Activated CD4-positive, alpha-beta memory T cell treated with anti-CD3 and anti-CD28 coated beads for 36 hours (primary cell): ENCODE measurements around the gene ILDR1. TPM values are rescaled to one million over a fixed set of nuclear protein-coding genes. Genes with fewer than 3 reads are reported as not detected.
"Not testable (repeated sequence)": the region's sequence is repeated elsewhere in the genome, so short reads cannot be mapped to it uniquely, and the experiment has no call there.

Experiments
- CTCF ChIA-PET: fragments of 350-600 bp; sonication (Branson Sonifier 250); formaldehyde crosslinking; loops from one replicate; lab custom pipeline; 2021; ENCODE audit warnings: antibody characterized with exemption, inconsistent platforms; lab: Charles Lee
- POLR2A ChIA-PET: fragments of 350-600 bp; sonication (Branson Sonifier 250); formaldehyde crosslinking; loops from one replicate; lab custom pipeline; 2021; ENCODE audit warnings: antibody characterized with exemption; lab: Charles Lee
- DNase-seq: peaks from one replicate; pipeline ENCODE4 v3.0.0-alpha.2; 2020
- H3K27ac Mint-ChIP-seq: one replicate; pipeline ENCODE4 v1.8.0; 2021; ENCODE audit warnings: mixed read lengths
- H3K27me3 Mint-ChIP-seq: one replicate; pipeline ENCODE4 v1.8.0; 2021; ENCODE audit warnings: mixed read lengths
- H3K36me3 Mint-ChIP-seq: one replicate; pipeline ENCODE4 v1.8.0; 2021; ENCODE audit warnings: mixed read lengths
- H3K4me1 Mint-ChIP-seq: one replicate; pipeline ENCODE4 v1.8.0; 2021; ENCODE audit warnings: low read depth, mixed read lengths
- H3K4me3 Mint-ChIP-seq: one replicate; pipeline ENCODE4 v1.8.0; 2021; ENCODE audit warnings: mild to moderate bottlenecking, mixed read lengths
- H3K9me3 Mint-ChIP-seq: one replicate; pipeline ENCODE4 v1.8.0; 2021; ENCODE audit warnings: mixed read lengths
- intact Hi-C: fragments of 100-400 bp; cut with micrococcal nuclease; formaldehyde crosslinking; loops from one replicate; pipeline ENCODE4 v1.15.1; 2023
- total RNA-seq, 2 experiments: library from RNA; stranded (reverse); gene quantifications; one replicate each; pipeline ENCODE4 v1.2.3, GENCODE V29; 2021

Gene ILDR1
- total RNA-seq, 2 experiments from 2014 or later: 0.26 to 0.41 TPM

- ChIA-PET POLR2A (no interaction called here), CTCF (no interaction called here)
- H3K36me3 Mint-ChIP-seq: peaks cover 3% of the 10 kb centered on the region
- no peaks in the 10 kb centered on the region for H3K4me1 Mint-ChIP-seq
- H3K4me3 Mint-ChIP-seq: no peak overlapping the region
- DNase-seq: no peak
- H3K9me3 Mint-ChIP-seq: peaks cover 3% of the 10 kb centered on the region
- peaks cover 3% of the 10 kb centered on the region for H3K27me3 Mint-ChIP-seq
- intact Hi-C loops: no loop called here
- H3K27ac Mint-ChIP-seq: no peak overlapping the region
Observed at GRCh38 chr3:121961283-121961682, 60.8 kb downstream of the ILDR1 start.

- intact Hi-C loops: no loop called here
- H3K36me3 Mint-ChIP-seq: peaks cover 3% of the 10 kb centered on the region
- no peaks in the 10 kb centered on the region for H3K4me1 Mint-ChIP-seq
- POLR2A ChIA-PET: no interaction called here
- H3K27me3 Mint-ChIP-seq: no peaks in the 10 kb centered on the region
- CTCF ChIA-PET: no interaction called here
- H3K27ac Mint-ChIP-seq: no peak overlapping the region
- H3K4me3 Mint-ChIP-seq: no peak overlapping the region
- H3K9me3 Mint-ChIP-seq: peaks cover 2% of the 10 kb centered on the region
- no peak for DNase-seq
Observed at GRCh38 chr3:121958801-121959200, 63.2 kb downstream of the ILDR1 start.

- ChIA-PET CTCF (no interaction called here), POLR2A (no interaction called here)
- peaks cover 2% of the 10 kb centered on the region for H3K9me3 Mint-ChIP-seq
- intact Hi-C loops: no loop called here
- H3K27me3 Mint-ChIP-seq: no peaks in the 10 kb centered on the region
- H3K36me3 Mint-ChIP-seq: peaks cover 3% of the 10 kb centered on the region
- DNase-seq: no peak
- no peak overlapping the region for H3K4me3 Mint-ChIP-seq
- no peak overlapping the region for H3K27ac Mint-ChIP-seq
- H3K4me1 Mint-ChIP-seq: no peaks in the 10 kb centered on the region
Observed at GRCh38 chr3:121957674-121958415, 64.2 kb downstream of the ILDR1 start.

- intact Hi-C loops: no loop called here
- CTCF ChIA-PET: no interaction called here
- Mint-ChIP-seq H3K36me3 (peaks cover 8% of the 10 kb centered on the region), H3K27ac (no peak overlapping the region), H3K9me3 (peaks cover 12% of the 10 kb centered on the region), H3K4me1 (no peaks in the 10 kb centered on the region), H3K4me3 (no peak overlapping the region), H3K27me3 (no peaks in the 10 kb centered on the region)
- no peak for DNase-seq
- POLR2A ChIA-PET: no interaction called here
Observed at GRCh38 chr3:121956363-121956762, 65.7 kb downstream of the ILDR1 start.

GRCh38 chr3:121951291-121951919 lies 70.6 kb downstream of the ILDR1 start:
- ChIA-PET POLR2A (no interaction called here), CTCF (no interaction called here)
- no peaks in the 10 kb centered on the region for H3K4me1 Mint-ChIP-seq
- peaks cover 13% of the 10 kb centered on the region for H3K36me3 Mint-ChIP-seq
- no peak for DNase-seq
- H3K27ac Mint-ChIP-seq: no peak overlapping the region
- intact Hi-C loops: no loop called here
- no peak overlapping the region for H3K4me3 Mint-ChIP-seq
- H3K27me3 Mint-ChIP-seq: no peaks in the 10 kb centered on the region
- H3K9me3 Mint-ChIP-seq: peaks cover 17% of the 10 kb centered on the region

- ChIA-PET CTCF (interaction anchor here (0.6 kb wide), 1 partner anchor 20 kb away, joined by 3 read pairs; no protein-coding TSS in a partner anchor), POLR2A (no interaction called here)
- no peak overlapping the region for H3K4me3 Mint-ChIP-seq
- no peaks in the 10 kb centered on the region for H3K4me1 Mint-ChIP-seq
- H3K27me3 Mint-ChIP-seq: no peaks in the 10 kb centered on the region
- H3K36me3 Mint-ChIP-seq: peaks cover 13% of the 10 kb centered on the region
- H3K27ac Mint-ChIP-seq: no peak overlapping the region
- peaks cover 16% of the 10 kb centered on the region for H3K9me3 Mint-ChIP-seq
- intact Hi-C loops: no loop called here
- no peak for DNase-seq
Observed at GRCh38 chr3:121948641-121949040, 73.4 kb downstream of the ILDR1 start.

GRCh38 chr3:121943431-121943830 lies 78.6 kb downstream of the ILDR1 start:
- H3K4me1 Mint-ChIP-seq: no peaks in the 10 kb centered on the region
- ChIA-PET POLR2A (no interaction called here), CTCF (no interaction called here)
- peaks cover 10% of the 10 kb centered on the region for H3K36me3 Mint-ChIP-seq
- H3K9me3 Mint-ChIP-seq: no peaks in the 10 kb centered on the region
- H3K27ac Mint-ChIP-seq: no peak overlapping the region
- no peak for DNase-seq
- no peaks in the 10 kb centered on the region for H3K27me3 Mint-ChIP-seq
- intact Hi-C loops: no loop called here
- H3K4me3 Mint-ChIP-seq: no peak overlapping the region

- intact Hi-C loops: no loop called here
- no peaks in the 10 kb centered on the region for H3K27me3 Mint-ChIP-seq
- DNase-seq: no peak
Observed at GRCh38 chr3:121942116-121942786, 79.8 kb downstream of the ILDR1 start.

GRCh38 chr3:121941592-121941991 lies 80.5 kb downstream of the ILDR1 start:
- ChIA-PET CTCF (no interaction called here), POLR2A (no interaction called here)
- Mint-ChIP-seq H3K27me3 (no peaks in the 10 kb centered on the region), H3K36me3 (peaks cover 10% of the 10 kb centered on the region), H3K27ac (no peak overlapping the region), H3K4me1 (no peaks in the 10 kb centered on the region), H3K9me3 (no peaks in the 10 kb centered on the region), H3K4me3 (no peak overlapping the region)
- no peak for DNase-seq
- intact Hi-C loops: no loop called here

More at GRCh38 chr3:121942116-121942786, 79.8 kb downstream of the ILDR1 start:
- ChIA-PET CTCF (no interaction called here), POLR2A (no interaction called here)
- Mint-ChIP-seq H3K4me3 (no peak overlapping the region), H3K36me3 (peaks cover 10% of the 10 kb centered on the region), H3K9me3 (no peaks in the 10 kb centered on the region), H3K4me1 (no peaks in the 10 kb centered on the region), H3K27ac (no peak overlapping the region)

- H3K9me3 Mint-ChIP-seq, intact Hi-C loops, POLR2A ChIA-PET: not testable (repeated sequence)
Observed at GRCh38 chr3:121938141-121938855, 83.7 kb downstream of the ILDR1 start.

More at GRCh38 chr3:121938141-121938855, 83.7 kb downstream of the ILDR1 start:
- H3K27ac Mint-ChIP-seq, CTCF ChIA-PET, DNase-seq, H3K4me3 Mint-ChIP-seq, H3K27me3 Mint-ChIP-seq, H3K4me1 Mint-ChIP-seq: not testable (repeated sequence)
- peaks cover 13% of the 10 kb centered on the region for H3K36me3 Mint-ChIP-seq
